ENCODE measurements around the gene PDLIM4.

- TF ChIP-seq, protein P1, sequence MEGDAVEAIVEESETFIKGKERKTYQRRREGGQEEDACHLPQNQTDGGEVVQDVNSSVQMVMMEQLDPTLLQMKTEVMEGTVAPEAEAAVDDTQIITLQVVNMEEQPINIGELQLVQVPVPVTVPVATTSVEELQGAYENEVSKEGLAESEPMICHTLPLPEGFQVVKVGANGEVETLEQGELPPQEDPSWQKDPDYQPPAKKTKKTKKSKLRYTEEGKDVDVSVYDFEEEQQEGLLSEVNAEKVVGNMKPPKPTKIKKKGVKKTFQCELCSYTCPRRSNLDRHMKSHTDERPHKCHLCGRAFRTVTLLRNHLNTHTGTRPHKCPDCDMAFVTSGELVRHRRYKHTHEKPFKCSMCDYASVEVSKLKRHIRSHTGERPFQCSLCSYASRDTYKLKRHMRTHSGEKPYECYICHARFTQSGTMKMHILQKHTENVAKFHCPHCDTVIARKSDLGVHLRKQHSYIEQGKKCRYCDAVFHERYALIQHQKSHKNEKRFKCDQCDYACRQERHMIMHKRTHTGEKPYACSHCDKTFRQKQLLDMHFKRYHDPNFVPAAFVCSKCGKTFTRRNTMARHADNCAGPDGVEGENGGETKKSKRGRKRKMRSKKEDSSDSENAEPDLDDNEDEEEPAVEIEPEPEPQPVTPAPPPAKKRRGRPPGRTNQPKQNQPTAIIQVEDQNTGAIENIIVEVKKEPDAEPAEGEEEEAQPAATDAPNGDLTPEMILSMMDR (conservative IDR thresholded peaks at IDR 0.05; ENCODE audit: low read length) = no peak
- no peak for TF ChIP-seq EZH2phosphoT487 (IDR thresholded peaks at IDR 0.05; ENCODE audit: borderline replicate concordance, low read depth, low read length)
These were observed 12.8 kb downstream of the PDLIM4 start for GRCh38 chr5:132270335-132270665.

Measured in OCI-LY7 (cell line).